SU-DHL-6 (cell line): ENCODE results near the gene GPRASP1.

Experiments
- H2AFZ ChIP-seq: fragments of 200-600 bp; sonication (generic); 2 replicates; pipeline ENCODE4 v1.6.1; 2014; ENCODE audit warnings: low read depth, mild to moderate bottlenecking, moderate library complexity, mixed read lengths, antibody characterized with exemption, low read length; ENCODE audit not compliant: severe bottlenecking
- H3F3A ChIP-seq: fragments of 200-600 bp; shearing (Covaris generic); 2 replicates; pipeline ENCODE4 v1.6.0; 2016; ENCODE audit warnings: antibody characterized with exemption, mild to moderate bottlenecking; ENCODE audit not compliant: insufficient read depth
- H3K27ac ChIP-seq: fragments of 200-600 bp; sonication (generic); 2 replicates; pipeline ENCODE4 v1.5.1; 2016; ENCODE audit warnings: low read depth, mild to moderate bottlenecking, low read length, moderate library complexity, mixed read lengths
- H3K27me3 ChIP-seq: fragments of 200-600 bp; sonication (generic), shearing (Covaris generic); 2 replicates; pipeline ENCODE4 v1.6.0; 2014; ENCODE audit warnings: mild to moderate bottlenecking, low read length
- H3K36me3 ChIP-seq: fragments of 200-600 bp; sonication (generic); 2 replicates; pipeline ENCODE4 v1.6.1; 2014; ENCODE audit warnings: mild to moderate bottlenecking, low read length, mixed read lengths
- H3K4me2 ChIP-seq: fragments of 300-600, 200-600 bp; shearing (Covaris generic), sonication (generic); 2 replicates; pipeline ENCODE4 v1.6.0; 2014; ENCODE audit warnings: low read length, low read depth, mild to moderate bottlenecking; ENCODE audit not compliant: poor library complexity, severe bottlenecking
- H3K4me3 ChIP-seq: fragments of 200-600 bp; sonication (generic); 2 replicates; pipeline ENCODE4 v1.5.1; 2014; ENCODE audit warnings: antibody characterized with exemption, low read length, mild to moderate bottlenecking, mixed read lengths; ENCODE audit not compliant: insufficient read depth, poor library complexity, severe bottlenecking
- H3K79me2 ChIP-seq: fragments of 200-600 bp; sonication (generic); 2 replicates; pipeline ENCODE4 v1.6.1; 2014; ENCODE audit warnings: mild to moderate bottlenecking, low read length, moderate library complexity; ENCODE audit not compliant: insufficient read depth
- H3K9ac ChIP-seq: fragments of 200-600 bp; sonication (generic); 2 replicates; pipeline ENCODE4 v1.7.0; 2014; ENCODE audit warnings: mild to moderate bottlenecking, low read length
- H3K9me2 ChIP-seq: fragments of 200-600 bp; sonication (generic); replicated peaks from 2 replicates; pipeline ENCODE4 v1.6.1; 2014; ENCODE audit warnings: low read length; ENCODE audit not compliant: insufficient read depth
- H3K9me3 ChIP-seq: fragments of 200-600 bp; sonication (generic); 2 replicates; pipeline ENCODE4 v1.6.1; 2014; ENCODE audit warnings: low read length, mixed read lengths; ENCODE audit not compliant: insufficient read depth
- H4K20me1 ChIP-seq: fragments of 200-600 bp; sonication (generic); 2 replicates; pipeline ENCODE4 v1.6.1; 2014; ENCODE audit warnings: low read depth, mild to moderate bottlenecking, antibody characterized with exemption, low read length, moderate library complexity, mixed read lengths
- EZH2phosphoT487 ChIP-seq: fragments of 200-600 bp; sonication (generic), shearing (Covaris generic); conservative IDR thresholded peaks from 2 replicates; pipeline ENCODE4 v1.6.1; 2018; ENCODE audit warnings: mild to moderate bottlenecking, antibody characterized with exemption, low read length, moderate library complexity, mixed read lengths
- TF ChIP-seq, protein P1 (sequence below): fragments of 200-600 bp; sonication (generic); IDR thresholded peaks from one replicate; pipeline ENCODE4 v1.5.1; 2017; ENCODE audit warnings: antibody characterized with exemption, mild to moderate bottlenecking, low read length, moderate library complexity; ENCODE audit not compliant: insufficient read depth, poor library complexity, severe bottlenecking

GPRASP1 gene

DNA sequence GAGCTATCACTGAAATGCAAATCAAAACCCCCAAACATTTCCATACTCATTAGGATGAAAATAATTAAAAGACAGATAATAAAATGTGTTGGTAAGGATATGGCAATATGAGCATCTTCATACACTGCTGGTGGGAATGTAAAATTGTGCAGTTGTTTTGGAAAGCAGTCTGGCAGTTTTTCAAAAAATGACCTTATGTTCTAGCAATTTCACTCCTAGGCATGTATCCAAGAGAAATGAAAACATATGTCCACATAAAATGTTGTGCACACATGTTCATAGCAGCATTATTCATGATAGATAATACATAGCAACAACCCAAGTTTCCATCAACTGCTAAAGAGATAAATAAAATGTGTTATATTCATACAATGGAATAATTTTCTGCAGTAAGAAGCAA, 46.2 kb downstream of the GPRASP1 start:
- Histone ChIP-seq H3K4me2 (no peak overlapping the region), H4K20me1 (no peaks in the 10 kb centered on the region), H3F3A (no peaks in the 10 kb centered on the region), H2AFZ (no peak overlapping the region), H3K36me3 (no peaks in the 10 kb centered on the region), H3K27me3 (no peaks in the 10 kb centered on the region), H3K9me3 (no peaks in the 10 kb centered on the region), H3K9me2 (no peaks in the 10 kb centered on the region), H3K79me2 (no peaks in the 10 kb centered on the region), H3K4me3 (no peak overlapping the region), H3K27ac (no peak overlapping the region), H3K9ac (no peak overlapping the region)
- TF ChIP-seq, protein P1, sequence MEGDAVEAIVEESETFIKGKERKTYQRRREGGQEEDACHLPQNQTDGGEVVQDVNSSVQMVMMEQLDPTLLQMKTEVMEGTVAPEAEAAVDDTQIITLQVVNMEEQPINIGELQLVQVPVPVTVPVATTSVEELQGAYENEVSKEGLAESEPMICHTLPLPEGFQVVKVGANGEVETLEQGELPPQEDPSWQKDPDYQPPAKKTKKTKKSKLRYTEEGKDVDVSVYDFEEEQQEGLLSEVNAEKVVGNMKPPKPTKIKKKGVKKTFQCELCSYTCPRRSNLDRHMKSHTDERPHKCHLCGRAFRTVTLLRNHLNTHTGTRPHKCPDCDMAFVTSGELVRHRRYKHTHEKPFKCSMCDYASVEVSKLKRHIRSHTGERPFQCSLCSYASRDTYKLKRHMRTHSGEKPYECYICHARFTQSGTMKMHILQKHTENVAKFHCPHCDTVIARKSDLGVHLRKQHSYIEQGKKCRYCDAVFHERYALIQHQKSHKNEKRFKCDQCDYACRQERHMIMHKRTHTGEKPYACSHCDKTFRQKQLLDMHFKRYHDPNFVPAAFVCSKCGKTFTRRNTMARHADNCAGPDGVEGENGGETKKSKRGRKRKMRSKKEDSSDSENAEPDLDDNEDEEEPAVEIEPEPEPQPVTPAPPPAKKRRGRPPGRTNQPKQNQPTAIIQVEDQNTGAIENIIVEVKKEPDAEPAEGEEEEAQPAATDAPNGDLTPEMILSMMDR: no peak
- no peak for TF ChIP-seq EZH2phosphoT487
